Stimulated activated CD4-positive, alpha-beta T cell treated with anti-CD3 and anti-CD28 coated beads, Interleukin-4, amount 100 ng/mL, for 1 hour (primary cell): ENCODE results near the gene SH3BP5.

Source experiments
- DNase-seq: peaks from one replicate; pipeline ENCODE4 v3.0.0-alpha.2; 2020

Gene SH3BP5

GRCh38 chr3:15323063-15323462 lies 9.3 kb downstream of the SH3BP5 start:
- DNase-seq: no peak

GRCh38 chr3:15321349-15321748 lies 11.0 kb downstream of the SH3BP5 start:
- no peak for DNase-seq

GRCh38 chr3:15319575-15319974 lies 12.8 kb downstream of the SH3BP5 start:
- no peak for DNase-seq

GRCh38 chr3:15319136-15319535 lies 13.2 kb downstream of the SH3BP5 start:
- DNase-seq: no peak

- DNase-seq: no peak
Measured at GRCh38 chr3:15318661-15319060, 13.7 kb downstream of the SH3BP5 start.

GRCh38 chr3:15316998-15317435 lies 15.4 kb downstream of the SH3BP5 start:
- DNase-seq: no peak

GRCh38 chr3:15315003-15315402 lies 17.4 kb downstream of the SH3BP5 start:
- DNase-seq: no peak

- DNase-seq: no peak
Measured at GRCh38 chr3:15314276-15314675, 18.1 kb downstream of the SH3BP5 start.

GRCh38 chr3:15313461-15313860 lies 18.9 kb downstream of the SH3BP5 start:
- DNase-seq: no peak

GRCh38 chr3:15312550-15312949 lies 19.8 kb downstream of the SH3BP5 start:
- DNase-seq: no peak

- DNase-seq: peak; percentile 50
Measured at GRCh38 chr3:15310491-15311370, 21.7 kb downstream of the SH3BP5 start.

- DNase-seq: no peak
Measured at GRCh38 chr3:15309662-15310335, 22.6 kb downstream of the SH3BP5 start.

GRCh38 chr3:15307580-15307979 lies 24.8 kb downstream of the SH3BP5 start:
- DNase-seq: no peak

- DNase-seq: no peak
Measured at GRCh38 chr3:15306979-15307359, 25.4 kb downstream of the SH3BP5 start.

- DNase-seq: no peak
Measured at GRCh38 chr3:15305359-15305844, 27.0 kb downstream of the SH3BP5 start.

- DNase-seq: no peak
Measured at GRCh38 chr3:15303728-15304127, 28.7 kb downstream of the SH3BP5 start.

GRCh38 chr3:15303216-15303615 lies 29.2 kb downstream of the SH3BP5 start:
- DNase-seq: no peak

- DNase-seq: no peak
Measured at GRCh38 chr3:15301761-15302160, 30.6 kb downstream of the SH3BP5 start.

- no peak for DNase-seq
Measured at GRCh38 chr3:15300323-15301078, 31.9 kb downstream of the SH3BP5 start.

GRCh38 chr3:15299036-15299435 lies 33.4 kb downstream of the SH3BP5 start:
- no peak for DNase-seq

GRCh38 chr3:15298504-15298903 lies 33.9 kb downstream of the SH3BP5 start:
- no peak for DNase-seq

- no peak for DNase-seq
Measured at GRCh38 chr3:15297608-15298350, 34.6 kb downstream of the SH3BP5 start.

GRCh38 chr3:15295506-15295905 lies 36.9 kb downstream of the SH3BP5 start:
- no peak for DNase-seq
